GM19467 (cell line): ENCODE results near the gene TADA2B.

Experiments used
- ATAC-seq: cut with Tn5 transposase; IDR thresholded peaks from one replicate; pipeline ENCODE4 v1.9.1; 2021; ENCODE audit warnings: mild to moderate bottlenecking, moderate library complexity; ENCODE audit not compliant: unreplicated experiment

Gene TADA2B

GRCh38 chr4:7104366-7105031 is 61.3 kb downstream of the TADA2B start:
- ATAC-seq: no peak

- ATAC-seq: no peak
These were observed 62.1 kb downstream of the TADA2B start for GRCh38 chr4:7105276-7105675.

GRCh38 chr4:7107166-7107905 is 64.2 kb downstream of the TADA2B start:
- no peak for ATAC-seq
